WTC11 (cell line): ENCODE results near the gene DCD.

Experiments
- CREB1 ChIP-seq: sonication (generic); formaldehyde crosslinking; IDR thresholded peaks from 2 replicates; pipeline ENCODE4 v1.8.0; 2023; ENCODE audit warnings: mild to moderate bottlenecking, missing genetic modification reagents
- CTCF ChIP-seq: fragments of 200-600 bp; IDR thresholded peaks from 2 replicates; pipeline ENCODE4 v1.8.0; 2022; ENCODE audit warnings: antibody characterized with exemption
- E2F1 ChIP-seq: sonication (generic); formaldehyde crosslinking; IDR thresholded peaks from 2 replicates; pipeline ENCODE4 v1.8.0; 2022; ENCODE audit warnings: mild to moderate bottlenecking, missing genetic modification reagents
- ELF4 ChIP-seq: sonication (generic); formaldehyde crosslinking; IDR thresholded peaks from 2 replicates; pipeline ENCODE4 v1.8.1; 2022; ENCODE audit warnings: low read depth, mild to moderate bottlenecking, moderate library complexity, missing genetic modification reagents
- EMX1 ChIP-seq: fragments of 250-450 bp; sonication (Bioruptor Pico); IDR thresholded peaks from 2 replicates; pipeline ENCODE4 v1.8.0; 2021; ENCODE audit warnings: mild to moderate bottlenecking
- JUN ChIP-seq: sonication (generic); formaldehyde crosslinking; IDR thresholded peaks from 2 replicates; pipeline ENCODE4 v1.8.0; 2023; ENCODE audit warnings: mild to moderate bottlenecking, missing genetic modification reagents
- RELA ChIP-seq: sonication (generic); formaldehyde crosslinking; IDR thresholded peaks from 2 replicates; pipeline ENCODE4 v1.8.1; 2022; ENCODE audit warnings: missing genetic modification reagents, mild to moderate bottlenecking, borderline replicate concordance
- SP1 ChIP-seq: sonication (generic); formaldehyde crosslinking; conservative IDR thresholded peaks from 2 replicates; pipeline ENCODE4 v1.8.1; 2022; ENCODE audit warnings: missing genetic modification reagents
- TEAD4 ChIP-seq: sonication (generic); formaldehyde crosslinking; IDR thresholded peaks from 2 replicates; pipeline ENCODE4 v1.8.0; 2022; ENCODE audit warnings: mild to moderate bottlenecking, missing genetic modification reagents
- USF1 ChIP-seq: sonication (generic); formaldehyde crosslinking; IDR thresholded peaks from 2 replicates; pipeline ENCODE4 v1.8.0; 2022; ENCODE audit warnings: mild to moderate bottlenecking, missing genetic modification reagents
- ZNF532 ChIP-seq: fragments of 250-450 bp; sonication (Bioruptor Pico); IDR thresholded peaks from 2 replicates; pipeline ENCODE4 v1.9.0; 2021; ENCODE audit warnings: mild to moderate bottlenecking, borderline replicate concordance
- TF ChIP-seq, protein P1 (sequence below): sonication (generic); formaldehyde crosslinking; IDR thresholded peaks from 2 replicates; pipeline ENCODE4 v1.8.1; 2023; ENCODE audit warnings: mild to moderate bottlenecking, missing genetic modification reagents, moderate library complexity
- TF ChIP-seq, protein P2 (sequence below): sonication (generic); formaldehyde crosslinking; IDR thresholded peaks from 2 replicates; pipeline ENCODE4 v1.8.0; 2022; ENCODE audit warnings: mild to moderate bottlenecking, missing genetic modification reagents

DNA sequence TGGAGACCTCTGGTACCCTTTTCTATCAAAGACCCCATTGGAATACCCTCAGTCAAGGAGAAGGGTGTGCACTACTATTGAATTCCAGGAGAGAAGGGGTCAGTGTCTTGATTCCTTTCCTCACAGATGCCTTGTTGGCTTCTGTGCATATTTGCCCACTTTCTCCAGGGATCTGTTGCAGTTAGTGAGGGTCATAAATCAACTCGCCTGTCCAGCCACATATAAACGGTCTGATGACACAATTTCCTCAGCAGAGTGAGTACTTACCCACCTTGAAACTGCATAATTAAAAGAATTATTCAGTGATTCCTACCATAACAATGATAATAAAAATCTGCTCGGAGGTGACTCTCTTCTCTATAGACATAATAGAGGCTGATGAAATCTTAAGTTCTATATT, 13.9 kb upstream of the DCD start:
- TF ChIP-seq JUN (CRISPR knock-in tag) (no peak), CTCF (no peak), SP1 (no peak), E2F1 (CRISPR knock-in tag) (no peak), EMX1 (CRISPR knock-in tag) (no peak), ZNF532 (CRISPR knock-in tag) (no peak), TEAD4 (CRISPR knock-in tag) (no peak), RELA (no peak), ELF4 (no peak), USF1 (no peak), CREB1 (CRISPR knock-in tag) (no peak)
- TF ChIP-seq, protein P1, sequence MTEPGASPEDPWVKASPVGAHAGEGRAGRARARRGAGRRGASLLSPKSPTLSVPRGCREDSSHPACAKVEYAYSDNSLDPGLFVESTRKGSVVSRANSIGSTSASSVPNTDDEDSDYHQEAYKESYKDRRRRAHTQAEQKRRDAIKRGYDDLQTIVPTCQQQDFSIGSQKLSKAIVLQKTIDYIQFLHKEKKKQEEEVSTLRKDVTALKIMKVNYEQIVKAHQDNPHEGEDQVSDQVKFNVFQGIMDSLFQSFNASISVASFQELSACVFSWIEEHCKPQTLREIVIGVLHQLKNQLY (CRISPR knock-in tag): no peak
- TF ChIP-seq, protein P2, sequence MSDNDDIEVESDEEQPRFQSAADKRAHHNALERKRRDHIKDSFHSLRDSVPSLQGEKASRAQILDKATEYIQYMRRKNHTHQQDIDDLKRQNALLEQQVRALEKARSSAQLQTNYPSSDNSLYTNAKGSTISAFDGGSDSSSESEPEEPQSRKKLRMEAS (CRISPR knock-in tag): no peak
